Prostate gland (tissue), 1 donor: ENCODE data around the gene MAP7D3.

Experiments used
- POLR2A ChIP-seq: fragments of 450-650 bp; IDR thresholded peaks from one replicate; pipeline ENCODE4 v1.6.1; 2016; ENCODE audit warnings: antibody characterized with exemption, mild to moderate bottlenecking
- POLR2AphosphoS5 ChIP-seq: sonication (generic); formaldehyde crosslinking; IDR thresholded peaks from one replicate; pipeline ENCODE4 v1.6.1; 2017; ENCODE audit warnings: antibody characterized with exemption

DNA sequence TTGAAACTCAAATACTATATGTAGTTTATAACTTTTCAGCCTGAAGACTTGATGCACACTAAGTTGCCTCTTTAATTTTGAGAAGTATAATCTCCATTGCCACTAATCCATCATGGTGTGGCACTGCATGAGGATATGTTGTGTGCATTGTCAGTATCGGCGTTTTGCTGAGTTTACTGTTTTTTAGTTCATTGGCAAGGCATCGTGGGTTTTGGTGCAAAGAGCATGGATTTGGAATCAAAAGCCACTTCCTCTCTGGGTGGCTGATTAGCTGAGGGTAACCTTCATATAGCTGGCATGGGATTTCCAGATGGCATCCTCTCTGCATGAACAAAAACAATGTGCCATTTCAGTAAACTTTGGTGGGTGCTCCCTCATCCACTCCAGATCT is 65.2 kb downstream of the MAP7D3 start:
- TF ChIP-seq POLR2A (no peak), POLR2AphosphoS5 (no peak)
